CD4-positive, alpha-beta T cell (primary cell): ENCODE results near the gene HIRIP3. TPM values are rescaled to one million over a fixed set of nuclear protein-coding genes. Genes with fewer than 3 reads are reported as not detected.

Source experiments
- ATAC-seq: fragments of 200-7000 bp; cut with Tn5 transposase; one replicate; pipeline ENCODE4 v1.10.0; 2022; ENCODE audit warnings: mild to moderate bottlenecking; ENCODE audit not compliant: poor library complexity
- CTCF ChIA-PET: fragments of 350-600 bp; sonication (Branson Sonifier 250); formaldehyde crosslinking; loops from one replicate; lab custom pipeline; 2021; ENCODE audit warnings: antibody characterized with exemption, inconsistent platforms; lab: Charles Lee
- POLR2A ChIA-PET: fragments of 350-600 bp; sonication (Branson Sonifier 250); formaldehyde crosslinking; loops from one replicate; lab custom pipeline; 2021; ENCODE audit warnings: antibody characterized with exemption, inconsistent platforms; lab: Charles Lee
- DNase-seq, 14 experiments: peaks; one replicate each; pipeline ENCODE4 v3.0.0-alpha.2; 2013 to 2020; ENCODE audit warnings: mixed read lengths in 2 of 14
- H3K27ac ChIP-seq, 2 donors: one replicate each; pipeline versions ENCODE4 v1.5.1 to v1.7.0; 2013; ENCODE audit warnings: low read length in 2 of 2, low read depth in 1 of 2, mild to moderate bottlenecking in 1 of 2
- H3K27me3 ChIP-seq, 2 experiments: 1 replicate in 1 of 2; 2 replicates in 1 of 2; pipeline versions ENCODE4 v1.6.1 to v1.7.0; 2013; ENCODE audit warnings: low read length in 2 of 2, control low read depth in 1 of 2, mild to moderate bottlenecking in 1 of 2, moderate library complexity in 1 of 2; ENCODE audit not compliant: insufficient read depth in 2 of 2, control insufficient read depth in 1 of 2
- H3K36me3 ChIP-seq: one replicate; pipeline ENCODE4 v1.6.1; 2013; ENCODE audit warnings: low read length, control low read depth; ENCODE audit not compliant: insufficient read depth
- H3K4me1 ChIP-seq: one replicate; pipeline ENCODE4 v1.6.1; 2013; ENCODE audit warnings: low read length, control low read depth; ENCODE audit not compliant: insufficient read depth
- H3K4me3 ChIP-seq: one replicate; pipeline ENCODE4 v1.5.1; 2013; ENCODE audit warnings: mild to moderate bottlenecking, low read length, moderate library complexity
- H3K9me3 ChIP-seq, 2 experiments: 1 replicate in 1 of 2; 2 replicates in 1 of 2; pipeline versions ENCODE4 v1.6.1 to v1.7.0; 2013; ENCODE audit warnings: low read length in 2 of 2, mild to moderate bottlenecking in 2 of 2, control low read depth in 1 of 2, moderate library complexity in 1 of 2; ENCODE audit not compliant: control insufficient read depth in 1 of 2, insufficient read depth in 1 of 2
- H3K27ac Mint-ChIP-seq: one replicate; pipeline ENCODE4 v1.8.0; 2020; ENCODE audit warnings: mixed read lengths
- H3K27me3 Mint-ChIP-seq: one replicate; pipeline ENCODE4 v1.8.0; 2021; ENCODE audit warnings: mixed read lengths
- H3K36me3 Mint-ChIP-seq: one replicate; pipeline ENCODE4 v1.8.0; 2021; ENCODE audit warnings: low read depth, mixed read lengths
- H3K4me1 Mint-ChIP-seq: one replicate; pipeline ENCODE4 v1.8.0; 2021; ENCODE audit warnings: low read depth, mixed read lengths
- H3K4me3 Mint-ChIP-seq: one replicate; pipeline ENCODE4 v1.8.0; 2020; ENCODE audit warnings: mild to moderate bottlenecking, mixed read lengths
- H3K9me3 Mint-ChIP-seq: one replicate; pipeline ENCODE4 v1.8.0; 2020; ENCODE audit warnings: mixed read lengths
- intact Hi-C, 2 experiments: fragments of 100-400 bp; cut with DNase I in 1 of 2; cut with micrococcal nuclease in 1 of 2; formaldehyde crosslinking; loops; one replicate each; pipeline versions ENCODE4 v1.15.1 to v1.9.0; 2023 to 2025; cut with DNase I, micrococcal nuclease
- total RNA-seq, 174 experiments: library from RNA in 2 of 174; stranded (reverse) in 2 of 174; gene quantifications; one replicate each; pipeline ENCODE4 v1.2.3 and lab custom pipeline; 2021 to 2026
- TF ChIP-seq, protein P1 (sequence below): fragments of 200-600 bp; IDR thresholded peaks from one replicate; pipeline ENCODE4 v1.8.0; 2022; ENCODE audit warnings: antibody characterized with exemption, mild to moderate bottlenecking

The HIRIP3 gene
- total RNA-seq, 2 experiments from 2014 or later = 8.5 to 11.8 TPM

DNA sequence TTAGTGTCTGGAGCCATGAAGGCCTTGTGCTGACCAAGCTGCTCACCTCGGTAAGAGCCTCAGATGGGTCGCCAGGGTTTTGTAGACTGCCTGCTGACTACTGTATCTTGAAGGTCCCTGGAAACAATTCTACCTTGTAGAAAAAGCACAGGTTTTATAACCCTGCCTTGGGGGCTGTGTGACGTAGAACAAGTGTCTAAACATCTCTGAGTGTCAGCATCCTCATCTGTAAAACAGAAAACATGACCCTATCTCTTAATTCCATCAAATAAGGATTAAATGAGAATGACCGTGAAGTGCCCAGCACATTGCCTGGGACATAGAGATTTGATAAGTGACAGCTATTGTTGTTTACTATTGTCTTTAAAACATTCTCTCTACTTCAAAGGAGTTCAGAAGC is 27.2 kb downstream of the HIRIP3 start:
- Histone ChIP-seq H3K27me3 (no peaks in the 10 kb centered on the region), H3K36me3 (peaks cover 11% of the 10 kb centered on the region), H3K9me3 (no peaks in the 10 kb centered on the region), H3K4me3 (no peak overlapping the region), H3K4me1 (peaks cover 5% of the 10 kb centered on the region), H3K27ac (no peak overlapping the region)
- no peak overlapping the region for H3K4me3 Mint-ChIP-seq
- TF ChIP-seq, protein P1, sequence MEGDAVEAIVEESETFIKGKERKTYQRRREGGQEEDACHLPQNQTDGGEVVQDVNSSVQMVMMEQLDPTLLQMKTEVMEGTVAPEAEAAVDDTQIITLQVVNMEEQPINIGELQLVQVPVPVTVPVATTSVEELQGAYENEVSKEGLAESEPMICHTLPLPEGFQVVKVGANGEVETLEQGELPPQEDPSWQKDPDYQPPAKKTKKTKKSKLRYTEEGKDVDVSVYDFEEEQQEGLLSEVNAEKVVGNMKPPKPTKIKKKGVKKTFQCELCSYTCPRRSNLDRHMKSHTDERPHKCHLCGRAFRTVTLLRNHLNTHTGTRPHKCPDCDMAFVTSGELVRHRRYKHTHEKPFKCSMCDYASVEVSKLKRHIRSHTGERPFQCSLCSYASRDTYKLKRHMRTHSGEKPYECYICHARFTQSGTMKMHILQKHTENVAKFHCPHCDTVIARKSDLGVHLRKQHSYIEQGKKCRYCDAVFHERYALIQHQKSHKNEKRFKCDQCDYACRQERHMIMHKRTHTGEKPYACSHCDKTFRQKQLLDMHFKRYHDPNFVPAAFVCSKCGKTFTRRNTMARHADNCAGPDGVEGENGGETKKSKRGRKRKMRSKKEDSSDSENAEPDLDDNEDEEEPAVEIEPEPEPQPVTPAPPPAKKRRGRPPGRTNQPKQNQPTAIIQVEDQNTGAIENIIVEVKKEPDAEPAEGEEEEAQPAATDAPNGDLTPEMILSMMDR = no peak
- no peaks in the 10 kb centered on the region for H3K27me3 Mint-ChIP-seq
- CTCF ChIA-PET = no interaction called here
- peaks cover 26% of the 10 kb centered on the region for H3K36me3 Mint-ChIP-seq
- POLR2A ChIA-PET = no interaction called here
- intact Hi-C loops = no loop called here
- H3K27ac Mint-ChIP-seq = no peak overlapping the region
- peaks cover 17% of the 10 kb centered on the region for H3K4me1 Mint-ChIP-seq
- H3K9me3 Mint-ChIP-seq = no peaks in the 10 kb centered on the region
- DNase-seq = no peak
- ATAC-seq = no peak

DNA sequence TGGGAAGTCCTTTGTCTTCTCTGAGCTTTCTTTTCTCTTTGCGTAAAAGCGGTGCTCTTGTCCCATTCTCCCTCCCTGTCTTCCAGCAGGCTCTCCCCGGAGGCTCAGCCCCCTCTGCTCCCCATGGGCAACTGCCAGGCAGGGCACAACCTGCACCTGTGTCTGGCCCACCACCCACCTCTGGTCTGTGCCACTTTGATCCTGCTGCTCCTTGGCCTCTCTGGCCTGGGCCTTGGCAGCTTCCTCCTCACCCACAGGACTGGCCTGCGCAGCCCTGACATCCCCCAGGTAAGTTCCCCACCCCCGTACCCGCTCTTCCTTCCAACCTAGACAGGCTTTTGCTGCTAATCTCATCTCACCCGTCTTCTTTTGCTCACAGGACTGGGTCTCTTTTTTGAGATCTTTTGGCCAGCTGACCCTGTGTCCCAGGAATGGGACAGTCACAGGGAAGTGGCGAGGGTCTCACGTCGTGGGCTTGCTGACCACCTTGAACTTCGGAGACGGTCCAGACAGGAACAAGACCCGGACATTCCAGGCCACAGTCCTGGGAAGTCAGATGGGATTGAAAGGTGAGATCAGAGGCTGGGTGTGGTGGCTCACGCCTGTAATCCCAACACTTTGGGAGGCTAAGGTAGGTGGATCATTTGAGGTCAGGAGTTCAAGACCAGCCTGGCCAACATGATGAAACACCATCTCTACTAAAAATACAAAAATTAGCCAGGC is 32.2 kb downstream of the HIRIP3 start:
- Histone ChIP-seq H3K36me3 (peaks cover 4% of the 10 kb centered on the region), H3K27me3 (no peaks in the 10 kb centered on the region), H3K27ac (peak overlapping the region; percentile 74 to 92), H3K9me3 (no peaks in the 10 kb centered on the region), H3K4me3 (peak overlapping the region; percentile 88), H3K4me1 (peaks cover 23% of the 10 kb centered on the region)
- ATAC-seq = no peak
- TF ChIP-seq, protein P1 = no peak
- intact Hi-C loops = loop anchor here in 1 of 2 experiments (2.0 kb wide), 1 partner anchor 38 kb away; no protein-coding TSS in a partner anchor
- CTCF ChIA-PET = interaction anchor here (1.0 to 2.2 kb wide), 3 partner anchors 9 to 155 kb away, joined by 3 to 17 read pairs (median 5); partner anchors contain the start of gene TAOK2
- peaks cover 31% of the 10 kb centered on the region for H3K4me1 Mint-ChIP-seq
- no peak for DNase-seq
- no peaks in the 10 kb centered on the region for H3K9me3 Mint-ChIP-seq
- POLR2A ChIA-PET = interaction anchor here (0.8 to 3.4 kb wide), 4 partner anchors 10 to 102 kb away, joined by 3 to 69 read pairs (median 4); partner anchors contain the start of genes ALDOA, KCTD13 and TAOK2
- H3K36me3 Mint-ChIP-seq = peaks cover 14% of the 10 kb centered on the region
- H3K4me3 Mint-ChIP-seq = peak overlapping the region; percentile 93
- no peaks in the 10 kb centered on the region for H3K27me3 Mint-ChIP-seq
- peak overlapping the region; percentile 91 for H3K27ac Mint-ChIP-seq

DNA sequence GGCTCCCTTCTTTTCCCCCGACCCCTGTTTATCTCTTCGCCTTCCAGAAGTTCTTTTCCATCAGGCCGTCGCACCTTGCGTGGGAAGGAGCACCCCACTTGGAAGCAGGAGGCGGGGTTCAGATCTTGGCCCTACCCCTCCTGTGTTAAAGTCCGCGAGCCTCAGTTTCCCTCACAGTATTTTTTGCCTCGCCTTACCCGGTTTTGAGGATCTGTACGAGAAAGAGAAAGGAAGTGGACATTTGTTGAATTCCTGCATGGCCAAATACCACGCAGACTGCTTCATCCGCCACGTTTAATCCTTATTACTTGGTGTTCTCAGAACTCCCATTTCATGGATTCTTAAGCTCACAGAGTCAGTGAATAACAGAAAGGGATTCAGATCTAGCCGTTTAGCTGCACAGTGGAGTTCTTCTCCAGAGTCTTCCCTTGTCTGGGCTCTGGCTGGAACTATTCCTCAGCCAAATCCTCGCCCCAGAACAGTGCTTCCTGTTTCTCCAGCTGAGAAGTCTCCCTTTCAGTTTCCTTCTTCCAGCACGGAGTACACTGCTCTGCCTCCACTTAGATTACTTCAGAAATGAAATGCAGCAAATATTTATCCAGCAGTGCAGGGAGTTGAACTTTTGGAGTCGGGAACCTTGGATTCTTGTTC is 32.9 kb downstream of the HIRIP3 start:
- Mint-ChIP-seq H3K27me3 (no peaks in the 10 kb centered on the region), H3K27ac (peak overlapping the region; percentile 91), H3K9me3 (no peaks in the 10 kb centered on the region), H3K4me3 (peak overlapping the region; percentile 93), H3K4me1 (peaks cover 31% of the 10 kb centered on the region), H3K36me3 (peaks cover 9% of the 10 kb centered on the region)
- H3K27me3 ChIP-seq = no peaks in the 10 kb centered on the region
- H3K27ac ChIP-seq = peak overlapping the region; percentile 74 to 92
- intact Hi-C loops = loop anchor here in 1 of 2 experiments (1.0 to 2.0 kb wide), 5 partner anchors 11 to 99 kb away; partner anchors contain the start of genes ASPHD1, CDIPT, HIRIP3 and TAOK2
- ATAC-seq = no peak
- peak in 3 of 14 experiments; percentile 7 to 41 (median 30) for DNase-seq
- ChIA-PET CTCF (interaction anchor here (1.0 to 2.2 kb wide), 10 partner anchors 10 to 155 kb away, joined by 3 to 17 read pairs (median 4); partner anchors contain the start of genes ASPHD1, PAGR1, SEZ6L2 and TAOK2), POLR2A (interaction anchor here (0.8 to 3.4 kb wide), 16 partner anchors 11 to 221 kb away, joined by 3 to 69 read pairs (median 5); partner anchors contain the start of genes ALDOA, ASPHD1, CDIPT and CORO1A)
- peak overlapping the region; percentile 88 for H3K4me3 ChIP-seq
- TF ChIP-seq, protein P1 = no peak
- no peaks in the 10 kb centered on the region for H3K36me3 ChIP-seq
- no peaks in the 10 kb centered on the region for H3K9me3 ChIP-seq
- H3K4me1 ChIP-seq = peaks cover 23% of the 10 kb centered on the region
